SK-N-MC (cell line): ENCODE measurements around the gene TFCP2.

Source experiments
- EZH2 ChIP-seq: fragments of 200-600 bp; sonication (generic); IDR thresholded peaks from one replicate; pipeline ENCODE4 v1.6.1; 2017; ENCODE audit warnings: antibody characterized with exemption
- POLR2AphosphoS5 ChIP-seq: IDR thresholded peaks from 2 replicates; pipeline ENCODE4 v1.6.1; 2012; ENCODE audit warnings: mild to moderate bottlenecking, low read depth, low read length, borderline replicate concordance

DNA sequence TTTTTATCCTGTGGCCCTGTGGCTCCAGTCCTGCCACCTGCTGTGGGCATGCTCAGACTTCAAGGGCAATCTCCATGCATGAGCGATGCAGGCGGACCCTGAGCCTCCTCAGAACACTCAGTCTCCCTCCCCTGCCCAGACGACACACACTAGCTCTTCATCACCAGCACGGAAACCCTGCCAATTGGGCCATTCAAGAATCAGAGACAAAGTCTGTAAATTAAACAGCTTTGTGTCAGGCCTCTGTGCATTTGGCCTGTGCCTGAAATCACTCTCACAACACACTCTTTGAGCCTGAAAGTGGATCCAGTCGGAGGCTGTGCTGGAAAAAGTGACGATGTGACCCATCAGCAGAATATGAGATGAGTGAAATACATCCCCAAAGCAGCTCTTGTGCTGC is 32.4 kb upstream of the TFCP2 start:
- TF ChIP-seq EZH2 (no peak), POLR2AphosphoS5 (no peak)
